ENCODE measurements around the gene CACNB2.

- no peak for TF ChIP-seq EZH2phosphoT487 (IDR thresholded peaks at IDR 0.05; ENCODE audit: borderline replicate concordance, low read length)
- no peak for TF ChIP-seq EZH2 (IDR thresholded peaks at IDR 0.05; ENCODE audit: low read length, unreplicated experiment)
Observed at GRCh38 chr10:18271491-18271890, 131.3 kb downstream of the CACNB2 start.
